ENCODE measurements around the gene CEBPE.

The CEBPE gene

GRCh38 chr14:23118506-23119362 lies at the start of gene CEBPE:
CEBPE (minus strand) TSS chr14:23119255; CDS start chr14:23119091, 164 bp downstream.
- no peak for DNase-seq

- no peak for DNase-seq
Measured at GRCh38 chr14:23168246-23168645, 49.2 kb upstream of the CEBPE start.

GRCh38 chr14:23167116-23167847 lies 48.2 kb upstream of the CEBPE start:
- DNase-seq = no peak

GRCh38 chr14:23164949-23165348 lies 45.9 kb upstream of the CEBPE start:
- DNase-seq = no peak

GRCh38 chr14:23164250-23164649 lies 45.2 kb upstream of the CEBPE start:
- DNase-seq = no peak

- DNase-seq = no peak
Measured at GRCh38 chr14:23163830-23164229, 44.8 kb upstream of the CEBPE start.

GRCh38 chr14:23162800-23163199 lies 43.7 kb upstream of the CEBPE start:
- no peak for DNase-seq

GRCh38 chr14:23162005-23162404 lies 43.0 kb upstream of the CEBPE start:
- no peak for DNase-seq

- no peak for DNase-seq
Measured at GRCh38 chr14:23160924-23161522, 42.0 kb upstream of the CEBPE start.

GRCh38 chr14:23159532-23159931 lies 40.5 kb upstream of the CEBPE start:
- no peak for DNase-seq

GRCh38 chr14:23158779-23159178 lies 39.7 kb upstream of the CEBPE start:
- no peak for DNase-seq

GRCh38 chr14:23154964-23155587 lies 36.0 kb upstream of the CEBPE start:
- DNase-seq = no peak

- no peak for DNase-seq
Measured at GRCh38 chr14:23153851-23154796, 35.1 kb upstream of the CEBPE start.

- DNase-seq = no peak
Measured at GRCh38 chr14:23151342-23151741, 32.3 kb upstream of the CEBPE start.

GRCh38 chr14:23149745-23150144 lies 30.7 kb upstream of the CEBPE start:
- no peak for DNase-seq

GRCh38 chr14:23148591-23149249 lies 29.7 kb upstream of the CEBPE start:
- DNase-seq = no peak

GRCh38 chr14:23147676-23148075 lies 28.6 kb upstream of the CEBPE start:
- no peak for DNase-seq

- DNase-seq = no peak
Measured at GRCh38 chr14:23146980-23147379, 27.9 kb upstream of the CEBPE start.

GRCh38 chr14:23146351-23146910 lies 27.4 kb upstream of the CEBPE start:
- DNase-seq = no peak

- no peak for DNase-seq
Measured at GRCh38 chr14:23145794-23146350, 26.8 kb upstream of the CEBPE start.

GRCh38 chr14:23143911-23144310 lies 24.9 kb upstream of the CEBPE start:
- DNase-seq = no peak
